Body of pancreas (tissue), 4 donors: ENCODE measurements around the gene RUNDC1.

Experiments used
- CTCF ChIP-seq, 7 experiments: fragments of 450-650 bp in 4 of 7; fragments of 200-600 bp in 3 of 7; sonication (generic) in 3 of 7; IDR thresholded peaks; one replicate each; pipeline ENCODE4 v1.5.1; 2016 to 2019; ENCODE audit warnings: antibody characterized with exemption in 7 of 7
- POLR2A ChIP-seq, 3 donors: fragments of 450-650 bp; IDR thresholded peaks; one replicate each; pipeline ENCODE4 v1.6.1; 2016; ENCODE audit warnings: antibody characterized with exemption in 3 of 3, mild to moderate bottlenecking in 2 of 3

- no peak for TF ChIP-seq POLR2A (IDR thresholded peaks at IDR 0.05)
- no peak for TF ChIP-seq CTCF (IDR thresholded peaks at IDR 0.05)
Observed at GRCh38 chr17:43003542-43004172, 23.3 kb downstream of the RUNDC1 start.
